ENCODE data around the gene SERPING1. TPM values are rescaled to one million over a fixed set of nuclear protein-coding genes. Genes with fewer than 3 reads are reported as not detected.

The SERPING1 gene
- total RNA-seq, 1 donor from 2014 or later = 4.6 TPM

DNA sequence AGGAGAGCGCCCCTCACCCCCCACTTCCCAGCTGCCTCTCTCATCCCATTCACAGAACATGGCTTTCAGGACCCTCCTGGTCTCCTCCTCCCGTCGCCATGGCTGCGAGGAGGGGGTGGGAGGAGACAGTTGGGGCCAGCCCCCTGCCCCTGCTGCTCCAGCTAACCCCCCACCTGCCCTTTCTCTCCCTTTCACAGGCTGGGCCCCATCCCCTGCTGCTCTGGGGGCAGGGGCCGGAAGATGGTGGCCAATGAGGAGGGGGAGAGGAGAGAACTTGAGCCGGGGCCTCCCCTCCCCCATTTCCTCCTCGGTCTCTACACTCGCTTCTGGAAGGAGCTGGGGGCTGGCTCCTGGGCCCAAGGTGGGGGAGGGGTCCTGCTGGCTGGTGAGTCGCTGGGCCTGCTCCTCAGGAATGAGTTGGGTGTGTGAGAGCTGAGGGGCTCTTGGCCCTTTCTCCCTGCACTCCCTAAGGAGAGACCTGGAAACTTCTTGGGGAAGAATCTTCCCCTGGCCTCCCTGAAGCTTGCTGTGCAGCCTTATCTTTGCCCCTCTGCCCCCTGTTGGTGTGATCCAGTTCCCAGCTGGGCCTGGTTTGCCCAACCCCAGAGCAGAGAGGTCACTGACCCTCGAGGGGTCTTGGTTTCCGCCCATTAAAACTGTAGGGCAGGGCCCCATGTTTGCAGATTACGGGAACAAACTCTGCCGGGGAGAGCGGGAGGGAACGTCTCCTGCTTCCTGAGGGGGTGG lies 42.0 kb downstream of the SERPING1 start:
- H3K9me3 Mint-ChIP-seq (ENCODE audit: low read depth) = no peaks in the 10 kb centered on the region
- H3K4me1 Mint-ChIP-seq (ENCODE audit: low read depth) = peaks cover 42% of the 10 kb centered on the region
- no peak for DNase-seq (ENCODE audit: low spot score)
- H3K36me3 Mint-ChIP-seq (ENCODE audit: low read depth) = peaks cover 4% of the 10 kb centered on the region
- TF ChIP-seq, protein P1, sequence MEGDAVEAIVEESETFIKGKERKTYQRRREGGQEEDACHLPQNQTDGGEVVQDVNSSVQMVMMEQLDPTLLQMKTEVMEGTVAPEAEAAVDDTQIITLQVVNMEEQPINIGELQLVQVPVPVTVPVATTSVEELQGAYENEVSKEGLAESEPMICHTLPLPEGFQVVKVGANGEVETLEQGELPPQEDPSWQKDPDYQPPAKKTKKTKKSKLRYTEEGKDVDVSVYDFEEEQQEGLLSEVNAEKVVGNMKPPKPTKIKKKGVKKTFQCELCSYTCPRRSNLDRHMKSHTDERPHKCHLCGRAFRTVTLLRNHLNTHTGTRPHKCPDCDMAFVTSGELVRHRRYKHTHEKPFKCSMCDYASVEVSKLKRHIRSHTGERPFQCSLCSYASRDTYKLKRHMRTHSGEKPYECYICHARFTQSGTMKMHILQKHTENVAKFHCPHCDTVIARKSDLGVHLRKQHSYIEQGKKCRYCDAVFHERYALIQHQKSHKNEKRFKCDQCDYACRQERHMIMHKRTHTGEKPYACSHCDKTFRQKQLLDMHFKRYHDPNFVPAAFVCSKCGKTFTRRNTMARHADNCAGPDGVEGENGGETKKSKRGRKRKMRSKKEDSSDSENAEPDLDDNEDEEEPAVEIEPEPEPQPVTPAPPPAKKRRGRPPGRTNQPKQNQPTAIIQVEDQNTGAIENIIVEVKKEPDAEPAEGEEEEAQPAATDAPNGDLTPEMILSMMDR (IDR thresholded peaks at IDR 0.05) = peak; percentile 18
- H3K27ac Mint-ChIP-seq (ENCODE audit: unreplicated experiment) = peak overlapping the region; percentile 27
- H3K4me3 Mint-ChIP-seq (ENCODE audit: unreplicated experiment) = peak overlapping the region; percentile 96
- peaks cover 5% of the 10 kb centered on the region for H3K27me3 Mint-ChIP-seq (ENCODE audit: low read depth)

DNA sequence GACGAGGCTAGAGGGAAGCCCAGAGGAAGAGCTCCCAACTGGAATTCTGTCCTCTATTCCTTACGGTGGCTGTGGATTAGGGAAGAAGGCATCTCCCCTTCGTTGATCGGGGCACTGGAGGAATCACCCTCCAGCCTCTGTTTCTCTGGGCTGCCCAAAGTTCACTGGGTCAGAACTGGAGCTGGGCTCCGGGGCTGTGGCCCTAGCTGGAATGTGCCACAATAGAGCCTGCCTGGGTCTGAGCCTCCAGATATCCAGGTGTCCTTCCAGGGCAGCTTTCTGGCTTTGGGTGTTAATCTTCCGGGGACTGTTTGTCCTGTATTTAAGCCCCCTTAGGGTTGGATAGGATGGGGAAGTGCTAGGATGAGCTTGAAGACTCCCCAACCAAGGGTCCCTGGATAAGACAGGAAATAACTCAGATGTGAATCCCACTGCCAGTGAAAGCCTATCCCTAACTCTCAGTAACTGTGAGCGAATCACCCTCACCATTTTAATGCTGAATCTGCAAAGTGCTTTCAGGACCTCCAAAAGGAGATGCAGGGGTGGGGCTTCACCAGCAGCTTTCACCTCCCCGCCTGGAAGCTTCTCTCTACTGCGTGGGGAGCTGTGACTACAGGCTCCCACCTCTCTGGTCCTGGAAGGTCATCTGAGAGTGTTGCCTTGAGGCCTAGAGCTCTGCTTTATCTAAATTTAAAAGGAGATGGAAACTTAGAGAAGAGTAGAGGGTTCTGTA lies 42.7 kb downstream of the SERPING1 start:
- H3K9me3 Mint-ChIP-seq (ENCODE audit: low read depth) = no peaks in the 10 kb centered on the region
- peaks cover 4% of the 10 kb centered on the region for H3K36me3 Mint-ChIP-seq (ENCODE audit: low read depth)
- TF ChIP-seq, protein P1 (IDR thresholded peaks at IDR 0.05) = no peak
- peak overlapping the region; percentile 17 for H3K27ac Mint-ChIP-seq (ENCODE audit: unreplicated experiment)
- H3K4me1 Mint-ChIP-seq (ENCODE audit: low read depth) = peaks cover 49% of the 10 kb centered on the region
- H3K4me3 Mint-ChIP-seq (ENCODE audit: unreplicated experiment) = peak overlapping the region; percentile 96
- DNase-seq (ENCODE audit: low spot score) = no peak
- H3K27me3 Mint-ChIP-seq (ENCODE audit: low read depth) = peaks cover 7% of the 10 kb centered on the region

DNA sequence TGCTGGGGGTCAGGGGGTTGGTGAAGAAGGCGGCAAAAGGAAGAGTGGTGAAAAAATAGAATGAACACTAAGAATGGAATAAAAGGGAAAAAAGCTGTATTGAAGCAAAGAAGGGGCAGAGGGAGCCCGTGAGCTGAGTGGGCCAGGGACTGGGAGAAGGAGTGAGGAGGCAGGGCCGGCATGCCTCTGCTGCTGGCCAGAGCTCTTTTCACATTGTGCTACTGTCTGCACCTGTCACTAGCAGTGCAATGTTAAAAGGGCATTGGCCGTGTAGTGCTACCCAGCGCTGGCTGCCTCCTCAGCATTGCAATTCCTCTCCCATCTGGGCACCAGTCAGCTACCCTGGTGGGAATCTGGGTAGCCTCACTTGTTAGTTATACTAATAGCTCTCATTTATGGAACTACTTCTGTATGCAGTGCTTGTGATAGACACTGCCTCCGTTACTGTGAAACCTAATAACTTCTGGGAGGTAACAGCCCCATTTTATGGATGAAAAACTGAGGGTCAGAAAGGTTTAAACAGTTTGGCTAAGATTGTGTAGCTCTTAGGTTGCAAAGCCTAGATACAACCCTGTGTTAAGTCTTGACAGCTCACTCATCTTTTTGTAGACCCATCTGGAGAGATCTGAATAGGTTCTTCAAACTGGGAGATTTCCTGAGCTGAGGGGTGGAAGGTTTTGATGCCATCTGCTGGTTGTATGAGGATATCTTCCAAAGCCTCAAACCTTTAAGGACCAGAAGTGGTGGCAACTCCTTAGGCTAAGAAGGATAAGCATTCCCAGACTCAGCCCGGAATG lies 43.7 kb downstream of the SERPING1 start:
- H3K4me3 Mint-ChIP-seq (ENCODE audit: unreplicated experiment) = no peak overlapping the region
- peaks cover 11% of the 10 kb centered on the region for H3K27me3 Mint-ChIP-seq (ENCODE audit: low read depth)
- H3K9me3 Mint-ChIP-seq (ENCODE audit: low read depth) = no peaks in the 10 kb centered on the region
- TF ChIP-seq, protein P1 (IDR thresholded peaks at IDR 0.05) = peak; percentile 75
- peaks cover 55% of the 10 kb centered on the region for H3K4me1 Mint-ChIP-seq (ENCODE audit: low read depth)
- H3K36me3 Mint-ChIP-seq (ENCODE audit: low read depth) = peaks cover 4% of the 10 kb centered on the region
- DNase-seq (ENCODE audit: low spot score) = no peak
- no peak overlapping the region for H3K27ac Mint-ChIP-seq (ENCODE audit: unreplicated experiment)

DNA sequence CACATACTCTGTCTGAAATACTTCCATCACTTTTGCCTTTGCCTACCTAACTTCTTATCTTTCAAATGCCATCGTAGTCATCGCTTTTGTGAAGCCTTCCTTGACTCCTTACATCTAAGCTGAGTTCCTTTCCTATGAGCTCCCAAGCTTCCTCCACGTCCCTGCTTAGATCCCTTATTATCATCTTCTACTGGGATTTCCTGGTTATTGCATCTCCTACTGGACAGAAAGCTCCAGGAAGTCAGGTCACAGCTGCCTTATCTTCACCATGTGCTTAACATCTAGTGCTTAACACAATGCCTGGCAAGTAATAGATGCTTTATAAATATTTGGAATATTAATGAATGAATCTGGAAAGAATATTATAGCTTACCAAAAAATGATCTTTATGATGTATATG lies 46.3 kb downstream of the SERPING1 start:
- Mint-ChIP-seq H3K27ac (ENCODE audit: unreplicated experiment) (no peak overlapping the region), H3K36me3 (ENCODE audit: low read depth) (peaks cover 4% of the 10 kb centered on the region), H3K4me3 (ENCODE audit: unreplicated experiment) (no peak overlapping the region), H3K4me1 (ENCODE audit: low read depth) (peaks cover 74% of the 10 kb centered on the region), H3K9me3 (ENCODE audit: low read depth) (no peaks in the 10 kb centered on the region), H3K27me3 (ENCODE audit: low read depth) (peaks cover 37% of the 10 kb centered on the region)
- TF ChIP-seq, protein P1 (IDR thresholded peaks at IDR 0.05) = no peak
- no peak for DNase-seq (ENCODE audit: low spot score)
